SHP77 treated with DMSO at 0.1 percent for 48 hours (cell line): ENCODE data around the gene RAP1GAP2.
A peak's percentile ranks its signal among the peaks of the same experiment; 100 is the strongest.
"Not testable (repeated sequence)": the region's sequence is repeated elsewhere in the genome, so short reads cannot be mapped to it uniquely, and the experiment has no call there.

Source experiments
- DNase-seq: peaks from one replicate; lab custom pipeline; 2025; lab: John Stamatoyannopoulos, UW

Gene RAP1GAP2

DNA sequence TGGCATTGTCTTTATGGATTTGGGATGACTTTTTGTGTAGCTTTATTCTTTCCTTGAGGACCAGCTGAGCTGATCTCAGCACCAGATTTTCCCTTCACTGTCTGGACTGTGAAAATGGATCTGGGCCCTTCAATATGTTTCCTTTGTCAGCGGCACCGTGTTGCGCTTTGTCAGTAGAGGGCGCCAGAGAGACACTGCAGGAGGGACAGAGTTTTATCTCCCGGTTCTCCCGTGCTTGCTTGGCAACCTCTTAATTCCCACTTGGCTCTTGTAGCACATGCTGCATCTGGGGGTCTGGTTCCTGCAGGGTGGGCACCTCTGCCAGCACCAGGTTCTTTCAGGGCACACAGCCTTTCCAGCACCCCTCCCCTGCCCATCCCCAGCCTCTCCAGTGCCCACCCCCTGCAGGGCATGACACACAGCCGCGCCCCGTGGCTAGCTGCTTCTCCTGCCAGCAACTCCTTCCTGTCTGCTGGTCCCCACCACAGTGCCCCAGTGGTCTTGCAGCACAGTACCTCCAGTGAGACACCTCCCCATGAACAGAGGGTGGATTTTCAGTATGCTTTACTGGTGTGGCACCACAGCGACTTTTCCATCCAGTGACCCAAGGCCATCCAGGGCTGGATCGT is 247.6 kb downstream of the RAP1GAP2 start:
- DNase-seq: no peak

- DNase-seq: no peak
Measured at GRCh38 chr17:3046753-3047152, 250.5 kb downstream of the RAP1GAP2 start.

- peak; percentile 99 for DNase-seq
Measured at GRCh38 chr17:3048727-3049471, 252.7 kb downstream of the RAP1GAP2 start.

GRCh38 chr17:3049705-3050295 is 253.6 kb downstream of the RAP1GAP2 start:
- DNase-seq: peak; percentile 25

DNA sequence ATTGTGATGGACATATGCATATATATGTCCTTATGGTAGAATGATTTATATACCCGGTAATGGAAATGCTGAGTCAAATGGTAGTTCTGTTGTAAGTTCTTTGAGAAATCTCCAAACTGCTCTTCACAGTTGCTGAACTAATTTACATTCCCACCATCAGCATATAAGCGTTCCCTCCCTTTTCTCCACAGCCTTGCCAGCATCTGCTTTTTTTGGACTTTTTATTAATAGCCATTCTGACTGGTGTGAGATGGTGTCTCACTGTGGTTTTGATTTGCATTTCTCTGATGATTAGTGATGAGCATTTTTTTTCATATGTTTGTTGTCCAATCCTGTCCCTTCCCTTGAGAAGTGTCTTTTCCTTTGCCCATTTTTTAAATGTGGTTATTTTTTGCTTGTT is 258.6 kb downstream of the RAP1GAP2 start:
- not testable (repeated sequence) for DNase-seq

- not testable (repeated sequence) for DNase-seq
Measured at GRCh38 chr17:3062824-3063377, 266.7 kb downstream of the RAP1GAP2 start.

GRCh38 chr17:3063507-3063906 is 267.3 kb downstream of the RAP1GAP2 start, which contains the start of gene OR1D5:
Gene OR1D5, minus strand, starts transcription at chr17:3063607. Its CDS starts 0 bp downstream, at chr17:3063607.
- DNase-seq: not testable (repeated sequence)

DNA sequence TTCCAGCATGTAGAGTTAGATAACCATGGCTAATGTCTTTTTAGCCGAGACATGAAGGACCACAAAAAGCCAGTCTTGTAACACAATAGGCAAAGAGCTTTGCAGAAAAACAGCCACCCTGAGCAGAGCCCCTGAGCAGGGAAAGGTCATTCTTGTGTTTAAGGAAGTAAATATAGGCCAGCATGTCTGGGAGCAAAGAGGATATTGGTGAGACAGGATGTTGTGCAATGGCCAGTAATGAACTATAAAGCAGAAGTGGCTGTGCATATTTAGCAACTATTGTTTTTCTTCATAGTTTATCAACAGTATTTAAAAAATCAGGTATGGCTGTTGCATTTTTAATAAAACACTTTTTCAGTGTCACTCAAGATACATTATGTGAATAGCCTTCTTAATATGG is 269.0 kb downstream of the RAP1GAP2 start:
- DNase-seq: not testable (repeated sequence)

- not testable (repeated sequence) for DNase-seq
Measured at GRCh38 chr17:3073850-3074249, 277.6 kb downstream of the RAP1GAP2 start.
